CD4-positive, alpha-beta memory T cell (primary cell): ENCODE results near the gene MYO7B. TPM values are rescaled to one million over a fixed set of nuclear protein-coding genes. Genes with fewer than 3 reads are reported as not detected.

Source experiments
- CTCF ChIA-PET: fragments of 350-600 bp; sonication (Branson Sonifier 250); formaldehyde crosslinking; loops from one replicate; lab custom pipeline; 2021; ENCODE audit warnings: inconsistent platforms; ENCODE audit not compliant: partially characterized antibody; lab: Charles Lee
- POLR2A ChIA-PET: fragments of 350-600 bp; sonication (Branson Sonifier 250); formaldehyde crosslinking; loops from one replicate; lab custom pipeline; 2021; ENCODE audit not compliant: partially characterized antibody; lab: Charles Lee
- DNase-seq, 5 donors: peaks; one replicate each; pipeline versions ENCODE4 v3.0.0 to v3.0.0-alpha.2; 2020 to 2022; ENCODE audit warnings: mixed read lengths in 1 of 5
- H3K27ac ChIP-seq: one replicate; pipeline ENCODE4 v1.7.0; 2013; ENCODE audit warnings: low read depth, low read length
- H3K27me3 ChIP-seq: 2 replicates; pipeline ENCODE4 v1.7.0; 2013; ENCODE audit warnings: mild to moderate bottlenecking, low read length, moderate library complexity; ENCODE audit not compliant: insufficient read depth
- H3K36me3 ChIP-seq: 2 replicates; pipeline ENCODE4 v1.7.0; 2013; ENCODE audit warnings: mild to moderate bottlenecking, low read length, moderate library complexity; ENCODE audit not compliant: insufficient read depth
- H3K4me1 ChIP-seq: 2 replicates; pipeline ENCODE4 v1.7.0; 2013; ENCODE audit warnings: mild to moderate bottlenecking, low read length, moderate library complexity; ENCODE audit not compliant: insufficient read depth
- H3K4me3 ChIP-seq, 2 donors: one replicate each; pipeline ENCODE4 v1.7.0; 2013; ENCODE audit warnings: low read length in 2 of 2, mild to moderate bottlenecking in 1 of 2
- H3K9me3 ChIP-seq, 2 donors: one replicate each; pipeline ENCODE4 v1.7.0; 2013; ENCODE audit warnings: low read length in 2 of 2, control low read depth in 1 of 2; ENCODE audit not compliant: control insufficient read depth in 1 of 2
- H3K27ac Mint-ChIP-seq, 7 donors: one replicate each; pipeline ENCODE4 v1.8.0; 2020 to 2021; ENCODE audit warnings: mixed read lengths in 7 of 7, mild to moderate bottlenecking in 6 of 7, inconsistent platforms in 3 of 7, moderate library complexity in 3 of 7
- H3K27me3 Mint-ChIP-seq, 2 donors: one replicate each; pipeline ENCODE4 v1.8.0; 2020 to 2021; ENCODE audit warnings: mixed read lengths in 2 of 2
- H3K36me3 Mint-ChIP-seq, 2 donors: one replicate each; pipeline ENCODE4 v1.8.0; 2020 to 2021; ENCODE audit warnings: mixed read lengths in 2 of 2, inconsistent platforms in 1 of 2, mild to moderate bottlenecking in 1 of 2
- H3K4me1 Mint-ChIP-seq, 4 donors: one replicate each; pipeline ENCODE4 v1.8.0; 2020 to 2021; ENCODE audit warnings: mixed read lengths in 4 of 4, mild to moderate bottlenecking in 1 of 4
- H3K4me3 Mint-ChIP-seq, 8 donors: one replicate each; pipeline ENCODE4 v1.8.0; 2020 to 2021; ENCODE audit warnings: mixed read lengths in 8 of 8, mild to moderate bottlenecking in 7 of 8, moderate library complexity in 6 of 8, inconsistent platforms in 3 of 8
- H3K9me3 Mint-ChIP-seq, 8 donors: one replicate each; pipeline ENCODE4 v1.8.0; 2020 to 2021; ENCODE audit warnings: mixed read lengths in 8 of 8, mild to moderate bottlenecking in 5 of 8, inconsistent platforms in 3 of 8, moderate library complexity in 1 of 8
- intact Hi-C: fragments of 100-400 bp; cut with micrococcal nuclease; formaldehyde crosslinking; loops from one replicate; pipeline ENCODE4 v1.15.1; 2023
- polyA plus RNA-seq, 2 donors: library from polyadenylated mRNA; unstranded; fragments of 300-500 nt; fragmentation: Illumina TruSeq; gene quantifications; one replicate each; pipeline ENCODE4 v1.2.3, GENCODE V29; 2021
- total RNA-seq, 2 experiments: library from RNA; stranded (reverse); gene quantifications; one replicate each; pipeline ENCODE4 v1.2.3, GENCODE V29; 2021

The MYO7B gene
- total and polyA plus RNA-seq, 4 experiments from 2014 or later = not detected

DNA sequence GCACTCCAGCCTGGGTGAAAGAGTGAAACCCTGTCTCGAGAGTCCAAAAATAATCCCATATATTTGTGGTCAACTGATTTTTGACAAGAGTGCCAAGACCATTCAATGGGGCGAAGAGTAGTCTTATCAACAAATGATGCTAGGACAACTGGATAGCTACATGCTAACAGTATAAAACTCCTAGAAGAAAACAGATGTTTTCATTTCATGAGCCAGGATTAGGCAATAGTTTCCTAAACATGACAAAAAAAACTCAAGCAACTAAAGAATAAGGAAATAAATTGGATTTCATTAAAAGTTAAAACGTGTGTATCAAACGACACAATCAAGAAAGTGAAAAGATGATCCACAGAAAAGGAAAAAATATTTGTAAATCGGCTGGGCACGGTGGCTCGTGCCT lies 133.6 kb downstream of the MYO7B start:
- DNase-seq = no peak
- intact Hi-C loops = no loop called here
- Histone ChIP-seq H3K9me3 (no peaks in the 10 kb centered on the region), H3K4me3 (no peak overlapping the region), H3K27ac (no peak overlapping the region), H3K36me3 (no peaks in the 10 kb centered on the region), H3K4me1 (no peaks in the 10 kb centered on the region), H3K27me3 (peaks cover 15% of the 10 kb centered on the region)
- CTCF ChIA-PET = no interaction called here
- peaks cover 0 to 6% (median 0%) of the 10 kb centered on the region in 8 donors for H3K9me3 Mint-ChIP-seq
- H3K4me1 Mint-ChIP-seq = no peaks in the 10 kb centered on the region
- H3K27ac Mint-ChIP-seq = no peak overlapping the region
- POLR2A ChIA-PET = no interaction called here
- H3K4me3 Mint-ChIP-seq = no peak overlapping the region
- no peaks in the 10 kb centered on the region for H3K36me3 Mint-ChIP-seq
- peaks cover 32 to 49% of the 10 kb centered on the region in 2 donors for H3K27me3 Mint-ChIP-seq

DNA sequence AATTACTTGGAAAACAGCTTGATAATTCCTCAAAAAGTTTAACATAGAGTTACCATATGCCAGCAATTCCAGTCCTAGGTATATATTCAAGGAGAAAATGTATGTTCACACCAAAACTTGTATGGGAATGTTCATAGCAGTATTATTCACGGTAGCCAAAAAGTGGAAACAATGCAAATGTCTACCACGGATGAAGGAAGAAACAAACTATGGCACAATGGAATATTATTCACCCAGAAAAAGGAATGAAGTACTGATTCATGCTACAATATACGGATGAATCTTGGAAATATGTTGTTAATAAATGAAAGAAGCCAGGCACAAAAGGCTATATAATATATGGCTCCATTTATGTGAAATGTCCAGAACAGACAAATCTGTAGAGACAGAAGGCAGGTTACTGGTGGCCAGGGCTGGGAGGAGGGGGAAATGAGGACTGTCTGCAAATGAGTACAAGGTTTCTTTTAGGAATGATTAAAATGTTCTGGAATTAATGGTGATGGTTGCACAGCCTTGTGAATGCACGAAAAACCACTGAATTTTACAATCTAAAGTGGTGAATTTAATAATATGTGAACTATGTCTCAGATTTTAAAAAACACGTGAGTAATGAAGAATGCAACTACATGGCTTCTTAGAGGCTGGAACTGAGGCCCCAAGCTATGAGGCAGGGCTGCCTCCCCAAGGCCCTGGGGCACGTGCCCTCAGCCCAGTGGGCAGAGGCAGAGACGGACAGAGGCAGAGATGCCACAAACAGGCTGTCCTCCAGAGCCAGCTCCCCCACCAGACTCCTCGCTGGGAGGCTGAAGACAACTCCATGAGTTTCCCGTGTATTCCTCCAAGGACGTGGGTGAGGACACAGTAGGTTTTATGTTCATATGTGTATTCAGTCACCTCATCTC lies 134.8 kb downstream of the MYO7B start:
- no peaks in the 10 kb centered on the region for H3K36me3 Mint-ChIP-seq
- no peaks in the 10 kb centered on the region for H3K36me3 ChIP-seq
- peaks cover 0 to 5% (median 4%) of the 10 kb centered on the region in 4 donors for H3K4me1 Mint-ChIP-seq
- DNase-seq = no peak
- peak overlapping the region in 1 of 8 donors; percentile 20 for H3K4me3 Mint-ChIP-seq
- H3K9me3 ChIP-seq = no peaks in the 10 kb centered on the region
- peaks cover 4% of the 10 kb centered on the region for H3K4me1 ChIP-seq
- POLR2A ChIA-PET = no interaction called here
- peaks cover 0 to 6% (median 0%) of the 10 kb centered on the region in 8 donors for H3K9me3 Mint-ChIP-seq
- H3K27me3 ChIP-seq = peaks cover 10% of the 10 kb centered on the region
- H3K27ac ChIP-seq = no peak overlapping the region
- CTCF ChIA-PET = no interaction called here
- H3K4me3 ChIP-seq = no peak overlapping the region
- intact Hi-C loops = no loop called here
- H3K27me3 Mint-ChIP-seq = peaks cover 35 to 46% of the 10 kb centered on the region in 2 donors
- no peak overlapping the region for H3K27ac Mint-ChIP-seq

DNA sequence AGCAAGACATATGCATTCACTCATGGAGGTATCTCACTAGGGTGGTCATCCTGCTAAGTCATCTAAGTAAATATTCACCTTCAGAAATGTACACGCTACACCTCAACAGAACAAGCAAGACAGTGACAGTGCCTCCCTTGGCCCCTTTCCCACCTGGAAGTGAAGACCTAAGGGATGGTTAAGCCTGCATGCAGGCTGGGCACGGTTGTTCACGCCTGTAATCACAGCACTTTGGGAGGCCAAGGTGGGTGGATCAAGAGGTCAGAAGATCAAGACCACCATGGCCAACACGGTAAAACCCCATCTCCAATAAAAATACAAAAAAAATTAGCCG lies 135.4 kb downstream of the MYO7B start:
- CTCF ChIA-PET = no interaction called here
- Mint-ChIP-seq H3K4me1 (peaks cover 2 to 10% (median 6%) of the 10 kb centered on the region in 4 donors), H3K27me3 (peaks cover 38 to 44% of the 10 kb centered on the region in 2 donors), H3K36me3 (no peaks in the 10 kb centered on the region), H3K4me3 (peak overlapping the region in 1 of 8 donors; percentile 20), H3K9me3 (peaks cover 0 to 6% (median 0%) of the 10 kb centered on the region in 8 donors), H3K27ac (no peak overlapping the region)
- H3K27me3 ChIP-seq = peaks cover 10% of the 10 kb centered on the region
- POLR2A ChIA-PET = no interaction called here
- intact Hi-C loops = no loop called here
- H3K4me1 ChIP-seq = peaks cover 4% of the 10 kb centered on the region
- no peaks in the 10 kb centered on the region for H3K36me3 ChIP-seq
- no peak overlapping the region for H3K4me3 ChIP-seq
- DNase-seq = no peak
- no peaks in the 10 kb centered on the region for H3K9me3 ChIP-seq
- H3K27ac ChIP-seq = no peak overlapping the region

DNA sequence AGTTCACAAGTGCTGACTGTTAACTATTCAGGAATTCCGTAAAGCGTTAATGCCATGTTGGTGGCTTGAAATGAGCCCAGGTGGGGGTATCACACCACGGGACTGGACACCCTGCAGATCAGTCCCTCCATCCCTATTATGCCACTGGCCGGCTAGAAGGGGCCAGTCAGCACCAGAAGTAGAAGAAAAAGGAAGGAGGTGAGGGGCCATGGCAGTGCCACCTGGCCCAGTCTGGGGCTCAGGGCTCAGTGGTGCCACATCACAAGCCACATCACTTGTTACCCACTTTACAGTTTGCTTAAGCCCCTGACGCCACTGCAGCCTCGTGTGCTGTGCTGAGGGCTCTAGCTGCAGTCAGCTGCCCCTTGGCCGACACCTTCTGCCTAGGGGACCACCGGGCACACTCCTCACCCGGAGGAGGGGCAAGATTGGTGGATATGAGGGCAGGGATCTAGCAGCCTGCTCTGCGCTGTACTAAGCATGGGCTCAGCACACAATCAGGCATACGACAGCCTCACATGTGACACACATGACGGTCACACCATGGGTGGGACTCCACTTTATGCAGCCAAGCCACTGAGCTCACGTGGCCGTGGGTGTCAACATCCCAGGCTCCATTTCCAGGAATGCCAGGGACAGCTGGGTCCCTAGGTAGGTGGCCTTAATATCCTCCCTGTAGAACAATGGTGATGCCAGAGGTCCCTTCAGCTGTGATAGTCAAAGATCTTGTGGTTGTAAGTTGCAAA lies 136.2 kb downstream of the MYO7B start:
- no peaks in the 10 kb centered on the region for H3K36me3 Mint-ChIP-seq
- Histone ChIP-seq H3K27ac (no peak overlapping the region), H3K4me3 (no peak overlapping the region), H3K27me3 (peaks cover 10% of the 10 kb centered on the region), H3K9me3 (no peaks in the 10 kb centered on the region), H3K36me3 (no peaks in the 10 kb centered on the region), H3K4me1 (peaks cover 4% of the 10 kb centered on the region)
- H3K4me3 Mint-ChIP-seq = peak overlapping the region in 1 of 8 donors; percentile 35
- peaks cover 39 to 42% of the 10 kb centered on the region in 2 donors for H3K27me3 Mint-ChIP-seq
- peaks cover 0 to 6% (median 0%) of the 10 kb centered on the region in 8 donors for H3K9me3 Mint-ChIP-seq
- no peak for DNase-seq
- CTCF ChIA-PET = interaction anchor here (0.9 kb wide), 1 partner anchor 9 kb away, joined by 3 read pairs; no protein-coding TSS in a partner anchor
- POLR2A ChIA-PET = no interaction called here
- intact Hi-C loops = no loop called here
- H3K27ac Mint-ChIP-seq = no peak overlapping the region
- H3K4me1 Mint-ChIP-seq = peaks cover 2 to 13% (median 6%) of the 10 kb centered on the region in 4 donors

DNA sequence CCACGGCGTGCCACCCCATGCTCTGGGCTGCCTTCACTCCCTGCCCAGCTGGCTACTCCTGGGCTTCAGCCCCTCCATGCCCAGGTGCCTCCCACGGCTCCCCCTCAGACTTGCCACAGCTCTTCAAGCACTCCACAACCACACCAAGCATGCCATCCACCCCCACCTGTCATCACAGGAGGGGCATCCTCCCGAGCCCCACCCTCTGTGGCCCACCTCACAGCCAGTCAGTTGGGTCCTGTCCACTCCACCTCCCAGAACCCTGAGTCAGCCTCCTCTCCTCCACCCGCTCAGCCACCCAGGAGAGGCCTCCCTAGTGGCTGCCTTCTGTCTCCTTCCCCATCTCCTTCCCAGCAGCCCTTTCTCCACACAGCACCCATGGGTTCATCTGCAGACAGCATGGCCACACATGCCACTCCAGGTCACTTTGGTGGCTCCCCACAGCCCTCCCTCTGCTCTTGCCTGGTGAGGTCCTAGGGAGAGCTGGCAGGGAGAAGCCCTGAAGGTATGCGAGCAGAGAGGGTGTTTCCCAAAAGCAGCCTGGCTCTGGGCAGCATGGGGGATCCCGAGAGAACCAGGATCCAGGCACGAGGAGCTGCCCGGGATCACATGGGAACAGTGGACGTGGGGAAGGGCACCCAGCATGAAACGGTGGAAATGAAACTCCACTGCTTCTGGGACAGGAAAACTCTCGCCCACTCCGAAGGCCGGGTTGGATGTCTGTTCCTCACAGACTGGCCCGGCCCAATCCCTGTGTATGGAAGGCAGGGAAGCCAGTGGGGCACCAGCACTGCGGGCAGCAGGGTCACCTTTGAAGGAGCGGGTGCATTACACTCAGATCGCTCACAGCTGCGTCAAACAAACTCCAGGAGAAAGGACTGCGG lies 137.1 kb downstream of the MYO7B start:
- peaks cover 0 to 6% (median 0%) of the 10 kb centered on the region in 8 donors for H3K9me3 Mint-ChIP-seq
- Histone ChIP-seq H3K36me3 (no peaks in the 10 kb centered on the region), H3K27me3 (peaks cover 10% of the 10 kb centered on the region), H3K4me3 (no peak overlapping the region), H3K27ac (no peak overlapping the region), H3K9me3 (no peaks in the 10 kb centered on the region), H3K4me1 (peaks cover 4% of the 10 kb centered on the region)
- peaks cover 39% of the 10 kb centered on the region in 2 donors for H3K27me3 Mint-ChIP-seq
- ChIA-PET CTCF (interaction anchor here (0.9 kb wide), 1 partner anchor 8 kb away, joined by 3 read pairs; no protein-coding TSS in a partner anchor), POLR2A (no interaction called here)
- H3K36me3 Mint-ChIP-seq = no peaks in the 10 kb centered on the region
- no peak for DNase-seq
- no peak overlapping the region for H3K27ac Mint-ChIP-seq
- intact Hi-C loops = no loop called here
- peak overlapping the region in 2 of 8 donors; percentile 9 to 21 for H3K4me3 Mint-ChIP-seq
- peaks cover 2 to 13% (median 6%) of the 10 kb centered on the region in 4 donors for H3K4me1 Mint-ChIP-seq

DNA sequence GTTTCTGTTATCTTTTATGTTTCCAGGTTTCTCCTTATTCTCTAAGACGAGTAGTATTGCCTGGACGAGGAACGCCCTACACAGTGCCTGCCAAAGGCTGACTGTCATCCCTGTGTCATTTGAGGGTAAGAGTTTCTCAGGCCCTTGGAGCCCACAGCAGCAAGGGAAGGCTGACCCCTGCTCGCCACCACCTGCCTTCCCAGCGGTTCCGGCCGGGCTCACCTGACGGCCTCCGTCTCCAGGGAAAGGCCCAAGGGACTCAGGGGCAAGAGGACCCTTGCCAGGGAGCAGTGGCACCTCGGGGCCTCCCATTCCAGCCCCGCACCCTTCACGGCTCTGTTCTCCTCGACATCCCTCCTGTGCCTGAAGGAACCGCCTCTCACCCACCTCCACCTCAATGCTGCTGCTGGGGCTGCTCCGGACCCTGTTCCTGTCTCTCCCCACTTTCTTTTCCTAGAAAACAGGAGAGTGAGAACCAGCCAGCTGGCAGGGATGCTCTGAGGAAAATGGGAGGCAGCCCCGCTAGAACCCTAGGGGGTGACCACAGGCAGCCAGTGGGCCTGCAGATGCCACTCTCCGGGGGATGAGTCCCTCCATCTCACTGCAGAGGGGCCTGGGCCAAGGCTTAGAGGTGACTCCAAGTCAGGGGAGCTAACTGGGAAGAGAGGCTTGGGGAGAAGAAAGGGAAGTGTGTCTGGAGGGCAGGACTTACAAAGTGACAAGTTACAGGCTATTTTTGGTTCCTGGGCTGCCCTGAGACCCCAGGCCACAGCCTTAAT lies 138.0 kb downstream of the MYO7B start:
- peaks cover 2 to 13% (median 6%) of the 10 kb centered on the region in 4 donors for H3K4me1 Mint-ChIP-seq
- CTCF ChIA-PET = no interaction called here
- H3K27me3 ChIP-seq = peaks cover 10% of the 10 kb centered on the region
- DNase-seq = no peak
- no peaks in the 10 kb centered on the region for H3K36me3 ChIP-seq
- no peak overlapping the region for H3K27ac Mint-ChIP-seq
- intact Hi-C loops = no loop called here
- no peak overlapping the region for H3K4me3 ChIP-seq
- H3K27me3 Mint-ChIP-seq = peaks cover 41 to 44% of the 10 kb centered on the region in 2 donors
- H3K36me3 Mint-ChIP-seq = no peaks in the 10 kb centered on the region
- peaks cover 4% of the 10 kb centered on the region for H3K4me1 ChIP-seq
- H3K9me3 ChIP-seq = no peaks in the 10 kb centered on the region
- no peak overlapping the region for H3K27ac ChIP-seq
- POLR2A ChIA-PET = no interaction called here
- H3K4me3 Mint-ChIP-seq = peak overlapping the region in 7 of 8 donors; percentile 22 to 83 (median 76)
- H3K9me3 Mint-ChIP-seq = peaks cover 0 to 6% (median 0%) of the 10 kb centered on the region in 8 donors
